ENCODE results near the gene PKN1.

GRCh38 chr19:14471436-14472187 is 38.5 kb downstream of the PKN1 start:
- TF ChIP-seq CTCF (IDR thresholded peaks at IDR 0.05) (no peak), POLR2A (IDR thresholded peaks at IDR 0.05) (no peak)

Data from tibial nerve (tissue), 3 donors.